ENCODE results near the gene BCAR3. TPM values are rescaled to one million over a fixed set of nuclear protein-coding genes. Genes with fewer than 3 reads are reported as not detected.

Gene BCAR3
- total RNA-seq, 2 experiments from 2014 or later = 0.71 to 0.91 TPM

- H3K4me3 Mint-ChIP-seq = no peak overlapping the region
- no peaks in the 10 kb centered on the region for H3K4me1 Mint-ChIP-seq
- peaks cover 4% of the 10 kb centered on the region for H3K27me3 Mint-ChIP-seq
- no peak overlapping the region for H3K27ac Mint-ChIP-seq
- H3K36me3 Mint-ChIP-seq = no peaks in the 10 kb centered on the region
- ATAC-seq (ENCODE audit: low read depth) (no peak), DNase-seq (no peak)
- POLR2A ChIA-PET = no interaction called here
- H3K9me3 Mint-ChIP-seq = no peaks in the 10 kb centered on the region
Measured at GRCh38 chr1:93613898-93614297, 67.7 kb downstream of the BCAR3 start.

- Mint-ChIP-seq H3K9me3 (no peaks in the 10 kb centered on the region), H3K4me3 (no peak overlapping the region), H3K36me3 (no peaks in the 10 kb centered on the region), H3K27me3 (peaks cover 4% of the 10 kb centered on the region), H3K27ac (no peak overlapping the region), H3K4me1 (peaks cover 2% of the 10 kb centered on the region)
- ATAC-seq (ENCODE audit: low read depth) (no peak), DNase-seq (no peak)
- POLR2A ChIA-PET = no interaction called here
Measured at GRCh38 chr1:93612510-93612909, 69.1 kb downstream of the BCAR3 start.

GRCh38 chr1:93611668-93612067 is 70.0 kb downstream of the BCAR3 start:
- no peaks in the 10 kb centered on the region for H3K9me3 Mint-ChIP-seq
- no peak overlapping the region for H3K4me3 Mint-ChIP-seq
- POLR2A ChIA-PET = no interaction called here
- H3K4me1 Mint-ChIP-seq = peaks cover 2% of the 10 kb centered on the region
- H3K36me3 Mint-ChIP-seq = no peaks in the 10 kb centered on the region
- no peak for ATAC-seq (ENCODE audit: low read depth)
- H3K27ac Mint-ChIP-seq = no peak overlapping the region
- no peak for DNase-seq
- H3K27me3 Mint-ChIP-seq = peaks cover 6% of the 10 kb centered on the region

- Mint-ChIP-seq H3K4me3 (no peak overlapping the region), H3K4me1 (peaks cover 2% of the 10 kb centered on the region), H3K27me3 (peaks cover 9% of the 10 kb centered on the region), H3K36me3 (no peaks in the 10 kb centered on the region), H3K27ac (no peak overlapping the region), H3K9me3 (no peaks in the 10 kb centered on the region)
- no peak for ATAC-seq (ENCODE audit: low read depth)
- POLR2A ChIA-PET = no interaction called here
- DNase-seq = no peak
Measured at GRCh38 chr1:93609536-93609935, 72.1 kb downstream of the BCAR3 start.

GRCh38 chr1:93608187-93609109 is 73.2 kb downstream of the BCAR3 start:
- no peaks in the 10 kb centered on the region for H3K9me3 Mint-ChIP-seq
- no peak overlapping the region for H3K4me3 Mint-ChIP-seq
- H3K27ac Mint-ChIP-seq = no peak overlapping the region
- peaks cover 2% of the 10 kb centered on the region for H3K4me1 Mint-ChIP-seq
- DNase-seq (no peak), ATAC-seq (ENCODE audit: low read depth) (no peak)
- POLR2A ChIA-PET = no interaction called here
- H3K36me3 Mint-ChIP-seq = no peaks in the 10 kb centered on the region
- H3K27me3 Mint-ChIP-seq = peaks cover 9% of the 10 kb centered on the region

- peaks cover 7% of the 10 kb centered on the region for H3K27me3 Mint-ChIP-seq
- ATAC-seq (ENCODE audit: low read depth) (no peak), DNase-seq (no peak)
- POLR2A ChIA-PET = no interaction called here
- H3K27ac Mint-ChIP-seq = no peak overlapping the region
- H3K36me3 Mint-ChIP-seq = no peaks in the 10 kb centered on the region
- H3K9me3 Mint-ChIP-seq = no peaks in the 10 kb centered on the region
- H3K4me3 Mint-ChIP-seq = no peak overlapping the region
- H3K4me1 Mint-ChIP-seq = peaks cover 2% of the 10 kb centered on the region
Measured at GRCh38 chr1:93607814-93608186, 73.8 kb downstream of the BCAR3 start.

GRCh38 chr1:93605812-93606512 is 75.7 kb downstream of the BCAR3 start:
- ATAC-seq (ENCODE audit: low read depth) (no peak), DNase-seq (no peak)
- Mint-ChIP-seq H3K27me3 (peaks cover 7% of the 10 kb centered on the region), H3K4me3 (no peak overlapping the region), H3K36me3 (no peaks in the 10 kb centered on the region), H3K9me3 (no peaks in the 10 kb centered on the region), H3K27ac (no peak overlapping the region), H3K4me1 (peaks cover 2% of the 10 kb centered on the region)
- POLR2A ChIA-PET = no interaction called here

GRCh38 chr1:93605026-93605568 is 76.5 kb downstream of the BCAR3 start:
- DNase-seq (no peak), ATAC-seq (ENCODE audit: low read depth) (no peak)
- no peaks in the 10 kb centered on the region for H3K9me3 Mint-ChIP-seq
- POLR2A ChIA-PET = no interaction called here
- H3K27ac Mint-ChIP-seq = no peak overlapping the region
- H3K4me3 Mint-ChIP-seq = no peak overlapping the region
- no peaks in the 10 kb centered on the region for H3K36me3 Mint-ChIP-seq
- peaks cover 7% of the 10 kb centered on the region for H3K27me3 Mint-ChIP-seq
- H3K4me1 Mint-ChIP-seq = peaks cover 2% of the 10 kb centered on the region

GRCh38 chr1:93604411-93604810 is 77.2 kb downstream of the BCAR3 start:
- DNase-seq = no peak
- Mint-ChIP-seq H3K36me3 (no peaks in the 10 kb centered on the region), H3K4me1 (peaks cover 2% of the 10 kb centered on the region), H3K9me3 (no peaks in the 10 kb centered on the region), H3K27me3 (peaks cover 7% of the 10 kb centered on the region), H3K27ac (no peak overlapping the region), H3K4me3 (no peak overlapping the region)
- ATAC-seq (ENCODE audit: low read depth) = no peak
- POLR2A ChIA-PET = no interaction called here

- H3K4me1 Mint-ChIP-seq = peaks cover 2% of the 10 kb centered on the region
- H3K4me3 Mint-ChIP-seq = no peak overlapping the region
- DNase-seq = no peak
- H3K27me3 Mint-ChIP-seq = peaks cover 7% of the 10 kb centered on the region
- ATAC-seq (ENCODE audit: low read depth) = no peak
- H3K36me3 Mint-ChIP-seq = no peaks in the 10 kb centered on the region
- POLR2A ChIA-PET = no interaction called here
- no peak overlapping the region for H3K27ac Mint-ChIP-seq
- H3K9me3 Mint-ChIP-seq = no peaks in the 10 kb centered on the region
Measured at GRCh38 chr1:93603601-93604000, 78.0 kb downstream of the BCAR3 start.

GRCh38 chr1:93603106-93603505 is 78.5 kb downstream of the BCAR3 start:
- H3K9me3 Mint-ChIP-seq = no peaks in the 10 kb centered on the region
- DNase-seq = no peak
- H3K27ac Mint-ChIP-seq = no peak overlapping the region
- no peak overlapping the region for H3K4me3 Mint-ChIP-seq
- H3K4me1 Mint-ChIP-seq = no peaks in the 10 kb centered on the region
- POLR2A ChIA-PET = no interaction called here
- H3K36me3 Mint-ChIP-seq = no peaks in the 10 kb centered on the region
- ATAC-seq (ENCODE audit: low read depth) = no peak
- peaks cover 7% of the 10 kb centered on the region for H3K27me3 Mint-ChIP-seq

- Mint-ChIP-seq H3K36me3 (no peaks in the 10 kb centered on the region), H3K4me1 (no peaks in the 10 kb centered on the region), H3K4me3 (no peak overlapping the region), H3K9me3 (no peaks in the 10 kb centered on the region), H3K27me3 (peaks cover 9% of the 10 kb centered on the region), H3K27ac (no peak overlapping the region)
- DNase-seq (no peak), ATAC-seq (ENCODE audit: low read depth) (no peak)
- POLR2A ChIA-PET = no interaction called here
Measured at GRCh38 chr1:93602101-93602500, 79.5 kb downstream of the BCAR3 start.

- Mint-ChIP-seq H3K4me3 (no peak overlapping the region), H3K9me3 (no peaks in the 10 kb centered on the region), H3K27ac (no peak overlapping the region), H3K27me3 (peaks cover 11% of the 10 kb centered on the region), H3K4me1 (no peaks in the 10 kb centered on the region), H3K36me3 (no peaks in the 10 kb centered on the region)
- POLR2A ChIA-PET = no interaction called here
- no peak for DNase-seq
- ATAC-seq (ENCODE audit: low read depth) = no peak
Measured at GRCh38 chr1:93601686-93602085, 80.0 kb downstream of the BCAR3 start.

- Mint-ChIP-seq H3K27me3 (peaks cover 14% of the 10 kb centered on the region), H3K4me3 (no peak overlapping the region), H3K9me3 (no peaks in the 10 kb centered on the region), H3K4me1 (no peaks in the 10 kb centered on the region), H3K27ac (no peak overlapping the region), H3K36me3 (no peaks in the 10 kb centered on the region)
- POLR2A ChIA-PET = no interaction called here
- no peak for DNase-seq
- ATAC-seq (ENCODE audit: low read depth) = no peak
Measured at GRCh38 chr1:93600663-93601062, 81.0 kb downstream of the BCAR3 start.
